OCI-LY7 (cell line): ENCODE measurements around the gene ARL2. TPM values are rescaled to one million over a fixed set of nuclear protein-coding genes. Genes with fewer than 3 reads are reported as not detected.

Experiments
- BruUV-seq: library from RNA; stranded (reverse); fragments of 400-500 nt; replicated peaks from 2 replicates; lab custom pipeline; 2021; lab: Mats Ljungman, UMichigan
- CTCF ChIA-PET: fragments of 300-600 bp; sonication (Branson Sonifier 250); formaldehyde crosslinking; loops from one replicate; lab custom pipeline; 2022; ENCODE audit warnings: antibody characterized with exemption; ENCODE audit not compliant: unreplicated experiment; lab: Charles Lee
- POLR2A ChIA-PET: fragments of 300-600 bp; sonication (Branson Sonifier 250); formaldehyde crosslinking; loops from one replicate; lab custom pipeline; 2022; ENCODE audit warnings: antibody characterized with exemption; lab: Charles Lee
- DNase-seq: peaks from one replicate; pipeline ENCODE4 v3.0.0-alpha.2; 2015; ENCODE audit warnings: low spot score
- H2AFZ ChIP-seq: fragments of 200-600 bp; sonication (generic), shearing (Covaris generic); 2 replicates; pipeline ENCODE4 v1.6.1; 2014; ENCODE audit warnings: mild to moderate bottlenecking, antibody characterized with exemption, low read length, moderate library complexity
- H3K27ac ChIP-seq: fragments of 200-600 bp; sonication (generic); 2 replicates; pipeline ENCODE4 v1.5.1; 2014; ENCODE audit warnings: mixed run types, low read depth, mild to moderate bottlenecking, moderate library complexity, low read length, inconsistent platforms; ENCODE audit not compliant: poor library complexity, severe bottlenecking
- H3K36me3 ChIP-seq: fragments of 200-600 bp; sonication (generic); 2 replicates; pipeline ENCODE4 v1.6.1; 2014; ENCODE audit warnings: mild to moderate bottlenecking, antibody characterized with exemption, low read length, moderate library complexity, mixed read lengths; ENCODE audit not compliant: insufficient read depth
- H3K4me1 ChIP-seq: fragments of 200-600 bp; sonication (generic); 2 replicates; pipeline ENCODE4 v1.5.1; 2014; ENCODE audit warnings: mild to moderate bottlenecking, low read length; ENCODE audit not compliant: insufficient read depth, poor library complexity, severe bottlenecking
- H3K4me2 ChIP-seq: fragments of 200-600 bp; sonication (generic); 2 replicates; pipeline ENCODE4 v1.6.1; 2014; ENCODE audit warnings: mild to moderate bottlenecking, low read length
- H3K4me3 ChIP-seq: fragments of 200-600 bp; sonication (generic); 2 replicates; pipeline ENCODE4 v1.5.1; 2014; ENCODE audit warnings: mild to moderate bottlenecking, low read depth, low read length; ENCODE audit not compliant: poor library complexity, severe bottlenecking
- H3K79me2 ChIP-seq: fragments of 200-600 bp; sonication (generic); 2 replicates; pipeline ENCODE4 v1.6.1; 2016; ENCODE audit warnings: low read depth, mild to moderate bottlenecking, low read length, moderate library complexity, mixed read lengths; ENCODE audit not compliant: insufficient read depth
- H3K9me2 ChIP-seq: fragments of 200-600 bp; sonication (generic); 2 replicates; pipeline ENCODE4 v1.6.1; 2016; ENCODE audit warnings: mild to moderate bottlenecking, low read length, mixed read lengths; ENCODE audit not compliant: insufficient read depth
- H3K9me3 ChIP-seq: fragments of 200-600 bp; sonication (generic); 2 replicates; pipeline ENCODE4 v1.6.1; 2014; ENCODE audit warnings: mild to moderate bottlenecking, mixed run types, low read length, mixed read lengths
- H4K20me1 ChIP-seq: fragments of 200-600 bp; sonication (generic); 2 replicates; pipeline ENCODE4 v1.6.1; 2014; ENCODE audit warnings: mild to moderate bottlenecking, antibody characterized with exemption, low read length, moderate library complexity, mixed read lengths; ENCODE audit not compliant: insufficient read depth
- EZH2phosphoT487 ChIP-seq: fragments of 200-600 bp; sonication (generic); IDR thresholded peaks from 2 replicates; pipeline ENCODE4 v1.6.1; 2018; ENCODE audit warnings: low read depth, borderline replicate concordance, mild to moderate bottlenecking, mixed run types, antibody characterized with exemption, low read length, moderate library complexity, mixed read lengths
- intact Hi-C: fragments of 100-400 bp; cut with micrococcal nuclease; formaldehyde crosslinking; loops from one replicate; pipeline ENCODE4 v1.10.0; 2022; ENCODE audit not compliant: unreplicated experiment
- total RNA-seq, 2 experiments: library from RNA; depleted of rRNA in 1 of 2; stranded (reverse); fragments of >200 nt in 1 of 2; shearing (Covaris generic) in 1 of 2; gene quantifications; 2 replicates each; pipeline ENCODE4 v1.2.3, GENCODE V29; 2014 to 2022
- TF ChIP-seq, protein P1 (sequence below): fragments of 200-600 bp; sonication (generic); conservative IDR thresholded peaks from 2 replicates; pipeline ENCODE4 v1.5.1; 2014; ENCODE audit warnings: mild to moderate bottlenecking, antibody characterized with exemption, low read length, moderate library complexity, mixed read lengths

ARL2 gene
- total RNA-seq, 2 experiments from 2014 or later, result 95.9 to 130 TPM

DNA sequence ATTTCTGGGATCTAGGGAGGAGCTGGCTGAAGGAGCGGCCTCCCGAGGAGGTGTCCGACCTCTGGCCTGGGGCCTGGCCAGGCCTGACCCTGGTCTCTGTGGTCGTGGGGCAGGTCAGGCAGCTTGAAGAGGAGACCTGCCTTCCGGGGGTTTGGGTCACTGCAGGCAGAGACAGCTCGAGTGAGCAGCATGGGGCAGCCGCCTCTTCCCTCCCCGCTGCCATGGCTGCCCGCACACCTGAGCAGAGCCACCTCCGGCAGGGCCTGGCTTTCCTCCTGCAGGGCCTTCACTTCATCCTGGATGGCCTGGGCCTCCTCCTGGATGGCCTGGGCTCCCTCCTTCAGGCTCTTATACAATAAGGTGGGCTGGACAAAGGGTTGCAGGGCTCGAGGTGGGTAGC lies 52.4 kb downstream of the ARL2 start:
- no TSS peak for BruUV-seq
- no peak overlapping the region for H3K27ac ChIP-seq
- no peaks in the 10 kb centered on the region for H3K9me2 ChIP-seq
- ChIA-PET CTCF (no interaction called here), POLR2A (interaction anchor here (0.7 kb wide), 1 partner anchor 49 kb away, joined by 4 read pairs; no protein-coding TSS in a partner anchor)
- no peaks in the 10 kb centered on the region for H3K79me2 ChIP-seq
- no peaks in the 10 kb centered on the region for H3K9me3 ChIP-seq
- no peaks in the 10 kb centered on the region for H4K20me1 ChIP-seq
- no peak overlapping the region for H2AFZ ChIP-seq
- DNase-seq, result no peak
- no peak overlapping the region for H3K4me3 ChIP-seq
- H3K4me2 ChIP-seq, result 0 out of 2 replicates have a peak overlapping the region, but pooled peaks have one; percentile 33
- intact Hi-C loops, result no loop called here
- peaks cover 14% of the 10 kb centered on the region for H3K4me1 ChIP-seq
- no peaks in the 10 kb centered on the region for H3K36me3 ChIP-seq
- no peak for TF ChIP-seq EZH2phosphoT487
- TF ChIP-seq, protein P1, sequence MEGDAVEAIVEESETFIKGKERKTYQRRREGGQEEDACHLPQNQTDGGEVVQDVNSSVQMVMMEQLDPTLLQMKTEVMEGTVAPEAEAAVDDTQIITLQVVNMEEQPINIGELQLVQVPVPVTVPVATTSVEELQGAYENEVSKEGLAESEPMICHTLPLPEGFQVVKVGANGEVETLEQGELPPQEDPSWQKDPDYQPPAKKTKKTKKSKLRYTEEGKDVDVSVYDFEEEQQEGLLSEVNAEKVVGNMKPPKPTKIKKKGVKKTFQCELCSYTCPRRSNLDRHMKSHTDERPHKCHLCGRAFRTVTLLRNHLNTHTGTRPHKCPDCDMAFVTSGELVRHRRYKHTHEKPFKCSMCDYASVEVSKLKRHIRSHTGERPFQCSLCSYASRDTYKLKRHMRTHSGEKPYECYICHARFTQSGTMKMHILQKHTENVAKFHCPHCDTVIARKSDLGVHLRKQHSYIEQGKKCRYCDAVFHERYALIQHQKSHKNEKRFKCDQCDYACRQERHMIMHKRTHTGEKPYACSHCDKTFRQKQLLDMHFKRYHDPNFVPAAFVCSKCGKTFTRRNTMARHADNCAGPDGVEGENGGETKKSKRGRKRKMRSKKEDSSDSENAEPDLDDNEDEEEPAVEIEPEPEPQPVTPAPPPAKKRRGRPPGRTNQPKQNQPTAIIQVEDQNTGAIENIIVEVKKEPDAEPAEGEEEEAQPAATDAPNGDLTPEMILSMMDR, result no peak

DNA sequence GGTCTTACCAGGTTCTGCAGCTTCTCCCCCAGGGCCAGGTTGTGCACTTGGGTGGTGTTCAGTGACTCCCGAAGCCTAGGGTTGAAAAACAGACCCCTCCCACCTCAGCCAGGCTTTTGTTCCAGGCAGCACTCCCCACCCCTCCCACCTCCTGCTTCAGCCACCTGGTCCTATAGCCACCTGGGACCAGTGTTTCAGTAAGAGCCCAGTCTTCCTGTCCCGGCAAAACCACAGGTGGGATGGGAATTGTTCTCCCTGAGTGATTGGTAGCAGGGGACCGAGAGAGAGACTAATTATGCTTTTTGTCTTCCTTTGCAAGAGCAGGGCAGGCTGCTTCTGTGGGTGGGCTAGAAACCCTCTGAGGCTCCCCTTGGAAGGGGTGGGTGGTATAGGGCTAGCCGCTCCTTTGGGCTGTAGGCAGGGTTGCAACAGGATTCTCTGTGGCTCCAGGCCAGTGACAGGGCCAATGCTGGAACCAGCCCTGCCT lies 52.9 kb downstream of the ARL2 start:
- no peaks in the 10 kb centered on the region for H3K79me2 ChIP-seq
- DNase-seq, result peak; percentile 20
- no peaks in the 10 kb centered on the region for H3K36me3 ChIP-seq
- no peaks in the 10 kb centered on the region for H3K9me3 ChIP-seq
- no peak overlapping the region for H3K27ac ChIP-seq
- H4K20me1 ChIP-seq, result no peaks in the 10 kb centered on the region
- H3K4me2 ChIP-seq, result peak overlapping the region; percentile 33; the same call in 1 of the 2 replicates
- H2AFZ ChIP-seq, result no peak overlapping the region
- no peak overlapping the region for H3K4me3 ChIP-seq
- intact Hi-C loops, result no loop called here
- peaks cover 17% of the 10 kb centered on the region for H3K4me1 ChIP-seq
- TF ChIP-seq EZH2phosphoT487, result no peak
- TF ChIP-seq, protein P1, result no peak
- POLR2A ChIA-PET, result no interaction called here
- no TSS peak for BruUV-seq
- H3K9me2 ChIP-seq, result no peaks in the 10 kb centered on the region
- CTCF ChIA-PET, result no interaction called here

DNA sequence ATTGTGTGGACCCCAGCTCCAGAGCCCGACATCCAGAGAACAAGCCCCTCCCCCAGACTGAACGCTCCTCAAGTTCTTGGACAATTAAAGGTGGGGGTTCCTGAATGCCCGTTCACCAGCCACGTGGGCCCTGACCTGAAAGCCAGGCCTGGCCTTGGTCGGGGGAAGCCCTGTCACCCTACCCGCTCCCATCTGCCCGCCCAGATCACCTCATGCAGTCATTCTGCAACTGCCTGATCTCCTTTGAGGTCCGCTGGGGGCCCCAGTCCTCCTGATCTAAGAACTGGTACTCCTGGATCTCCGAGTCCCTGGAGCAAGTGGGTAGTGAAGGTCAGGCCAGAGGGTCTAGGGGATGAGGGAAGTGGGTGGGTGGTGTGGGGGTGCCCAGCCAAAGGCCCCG lies 53.5 kb downstream of the ARL2 start:
- Histone ChIP-seq H4K20me1 (no peaks in the 10 kb centered on the region), H3K9me2 (no peaks in the 10 kb centered on the region), H3K9me3 (no peaks in the 10 kb centered on the region), H3K4me1 (peaks cover 23% of the 10 kb centered on the region), H3K27ac (no peak overlapping the region), H2AFZ (no peak overlapping the region), H3K4me2 (no peak overlapping the region), H3K36me3 (no peaks in the 10 kb centered on the region), H3K79me2 (no peaks in the 10 kb centered on the region), H3K4me3 (no peak overlapping the region)
- TF ChIP-seq EZH2phosphoT487, result no peak
- TF ChIP-seq, protein P1, result no peak
- ChIA-PET CTCF (no interaction called here), POLR2A (no interaction called here)
- no TSS peak for BruUV-seq
- intact Hi-C loops, result no loop called here
- DNase-seq, result no peak
